Tibial nerve (tissue), 3 donors: ENCODE measurements around the gene ASTL.

Source experiments
- CTCF ChIP-seq, 5 experiments: fragments of 200-600 bp in 3 of 5; fragments of 450-650 bp in 2 of 5; sonication (generic) in 3 of 5; IDR thresholded peaks; one replicate each; pipeline ENCODE4 v1.5.1; 2016 to 2019; ENCODE audit warnings: antibody characterized with exemption in 5 of 5, mild to moderate bottlenecking in 3 of 5, moderate library complexity in 2 of 5
- POLR2A ChIP-seq, 2 donors: fragments of 450-650 bp; IDR thresholded peaks; one replicate each; pipeline ENCODE4 v1.6.1; 2017; ENCODE audit warnings: antibody characterized with exemption in 2 of 2, mild to moderate bottlenecking in 2 of 2, moderate library complexity in 2 of 2

GRCh38 chr2:96174251-96175144 is 36.2 kb upstream of the ASTL start:
- peak; percentile 75 to 91 (median 83) for TF ChIP-seq CTCF (IDR thresholded peaks at IDR 0.05)
- TF ChIP-seq POLR2A (IDR thresholded peaks at IDR 0.05) = no peak
